ENCODE results near the gene QSOX2.

GRCh38 chr9:136185596-136186366 is 59.8 kb downstream of the QSOX2 start:
- TF ChIP-seq POLR2AphosphoS5 (IDR thresholded peaks at IDR 0.05) (no peak), POLR2A (IDR thresholded peaks at IDR 0.05) (no peak), CTCF (IDR thresholded peaks at IDR 0.05 in 8 of 11, conservative IDR thresholded peaks at IDR 0.05 in 3 of 11) (no peak)
